Neural cell (in vitro differentiated cells): Measurements from ENCODE around the gene SSBP4. TPM values are rescaled to one million over a fixed set of nuclear protein-coding genes. Genes with fewer than 3 reads are reported as not detected.
A peak's percentile ranks its signal among the peaks of the same experiment; 100 is the strongest.

Source experiments
- H2AFZ ChIP-seq: fragments of 200-600, 300-800 bp; sonication (generic), shearing (Covaris generic); 2 replicates; pipeline ENCODE4 v1.6.0; 2014; ENCODE audit warnings: low read depth, mild to moderate bottlenecking, antibody characterized with exemption, low read length, moderate library complexity
- H3F3A ChIP-seq: fragments of 200-600 bp; shearing (Covaris generic); 2 replicates; pipeline ENCODE4 v1.6.1; 2016; ENCODE audit warnings: mild to moderate bottlenecking, moderate library complexity, mixed read lengths, antibody characterized with exemption, low read length; ENCODE audit not compliant: insufficient read depth, poor library complexity, severe bottlenecking
- H3K27ac ChIP-seq: fragments of 200-600, 300-800 bp; sonication (generic), shearing (Covaris generic); 2 replicates; pipeline ENCODE4 v1.5.1; 2014; ENCODE audit warnings: mild to moderate bottlenecking, low read length, moderate library complexity
- H3K27me3 ChIP-seq: fragments of 300-800, 200-600 bp; sonication (generic), shearing (Covaris generic); 2 replicates; pipeline ENCODE4 v1.6.0; 2014; ENCODE audit warnings: mild to moderate bottlenecking, low read depth, low read length, moderate library complexity; ENCODE audit not compliant: insufficient read depth
- H3K36me3 ChIP-seq: fragments of 300-800, 200-600 bp; sonication (generic), shearing (Covaris generic); 2 replicates; pipeline ENCODE4 v1.5.1; 2014; ENCODE audit warnings: mild to moderate bottlenecking, antibody characterized with exemption, low read length, moderate library complexity; ENCODE audit not compliant: insufficient read depth
- H3K4me2 ChIP-seq: fragments of 300-800, 200-600 bp; sonication (generic), shearing (Covaris generic); 2 replicates; pipeline ENCODE4 v1.6.0; 2014; ENCODE audit warnings: mild to moderate bottlenecking, low read length
- H3K4me3 ChIP-seq: fragments of 300-800, 200-600 bp; sonication (generic), shearing (Covaris generic); 2 replicates; pipeline ENCODE4 v1.5.1; 2014; ENCODE audit warnings: mild to moderate bottlenecking, low read length, moderate library complexity
- H3K79me2 ChIP-seq: fragments of 200-600 bp; shearing (Covaris generic); replicated peaks from 2 replicates; pipeline ENCODE4 v1.6.0; 2014; ENCODE audit warnings: mild to moderate bottlenecking, low read length, moderate library complexity; ENCODE audit not compliant: insufficient read depth
- H3K9ac ChIP-seq: fragments of 300-800, 200-600 bp; sonication (generic), shearing (Covaris generic); 2 replicates; pipeline ENCODE4 v1.6.1; 2016; ENCODE audit warnings: mild to moderate bottlenecking, low read length, mixed read lengths
- H3K9me2 ChIP-seq: fragments of 200-600 bp; shearing (Covaris generic); 2 replicates; pipeline ENCODE4 v1.6.1; 2016; ENCODE audit warnings: mild to moderate bottlenecking, low read length, mixed read lengths; ENCODE audit not compliant: insufficient read depth
- H3K9me3 ChIP-seq: fragments of 200-600, 300-800 bp; sonication (generic), shearing (Covaris generic); 2 replicates; pipeline ENCODE4 v1.6.1; 2016; ENCODE audit warnings: mild to moderate bottlenecking, mixed run types, low read length, moderate library complexity, mixed read lengths
- H4K20me1 ChIP-seq: fragments of 200-600 bp; shearing (Covaris generic); 2 replicates; pipeline ENCODE4 v1.6.1; 2016; ENCODE audit warnings: mild to moderate bottlenecking, mixed run types; ENCODE audit not compliant: insufficient read depth
- EP300 ChIP-seq: fragments of 450-650 bp; conservative IDR thresholded peaks from 2 replicates; pipeline ENCODE4 v1.6.1; 2014; ENCODE audit warnings: antibody characterized with exemption, mild to moderate bottlenecking, moderate library complexity; ENCODE audit not compliant: poor library complexity, severe bottlenecking
- EZH2 ChIP-seq: fragments of 200-600, 300-800 bp; shearing (Covaris generic), sonication (generic); IDR thresholded peaks from 2 replicates; pipeline ENCODE4 v1.6.1; 2014; ENCODE audit warnings: antibody characterized with exemption, low read length, borderline replicate concordance, mild to moderate bottlenecking; ENCODE audit not compliant: insufficient read depth, poor library complexity, severe bottlenecking
- MXI1 ChIP-seq: fragments of 450-650 bp; conservative IDR thresholded peaks from 2 replicates; pipeline ENCODE4 v1.6.1; 2014; ENCODE audit warnings: antibody characterized with exemption, mild to moderate bottlenecking; ENCODE audit not compliant: poor library complexity, severe bottlenecking
- POLR2AphosphoS5 ChIP-seq: IDR thresholded peaks from 2 replicates; pipeline ENCODE4 v1.6.1; 2012
- RAD21 ChIP-seq: fragments of 450-650 bp; conservative IDR thresholded peaks from 2 replicates; pipeline ENCODE4 v1.6.1; 2014; ENCODE audit warnings: antibody characterized with exemption, mild to moderate bottlenecking, moderate library complexity
- SMC3 ChIP-seq: fragments of 450-650 bp; conservative IDR thresholded peaks from 2 replicates; pipeline ENCODE4 v1.6.1; 2014; ENCODE audit warnings: antibody characterized with exemption, mild to moderate bottlenecking, moderate library complexity; ENCODE audit not compliant: poor library complexity
- TAF1 ChIP-seq: IDR thresholded peaks from 2 replicates; pipeline ENCODE4 v1.6.1; 2012; ENCODE audit warnings: low read depth
- polyA plus RNA-seq: library from polyadenylated mRNA; depleted of rRNA; stranded (reverse); fragments of >200 nt; gene quantifications from 2 replicates; pipeline ENCODE4 v1.2.3, GENCODE V29; 2014
- TF ChIP-seq, protein P1 (sequence below): IDR thresholded peaks from 2 replicates; pipeline ENCODE4 v1.6.1; 2012; ENCODE audit warnings: borderline replicate concordance
- TF ChIP-seq, protein P2 (sequence below): fragments of 450-650 bp; IDR thresholded peaks from 2 replicates; pipeline ENCODE4 v1.5.1; 2014; ENCODE audit warnings: antibody characterized with exemption, mild to moderate bottlenecking, moderate library complexity; ENCODE audit not compliant: poor library complexity, severe bottlenecking

Gene SSBP4
- polyA plus RNA-seq, 1 donor from 2014 or later = 166 TPM

DNA sequence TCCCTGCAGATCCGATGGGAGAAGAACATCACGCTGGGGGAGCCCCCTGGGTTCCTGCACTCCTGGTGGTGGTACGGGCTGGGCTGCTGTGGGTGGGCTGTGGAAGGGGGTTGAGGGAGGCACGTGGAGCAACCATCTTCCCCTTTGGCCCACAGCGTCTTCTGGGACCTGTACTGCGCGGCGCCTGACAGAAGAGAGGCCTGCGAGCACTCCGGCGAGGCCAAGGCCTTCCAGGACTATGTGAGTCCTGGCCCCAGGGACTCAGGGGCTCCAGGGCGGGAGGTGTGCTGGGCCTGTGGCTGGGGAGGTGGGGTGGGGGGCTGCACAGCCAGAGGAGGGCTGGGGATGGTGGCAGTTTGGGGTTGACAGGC is 8.5 kb downstream of the SSBP4 start:
- Histone ChIP-seq H3F3A (no peaks in the 10 kb centered on the region), H3K4me3 (peak overlapping the region; percentile 70), H3K9me2 (no peaks in the 10 kb centered on the region), H3K9ac (no peak overlapping the region), H3K27ac (peak overlapping the region; percentile 92), H4K20me1 (no peaks in the 10 kb centered on the region), H3K79me2 (peaks cover 7% of the 10 kb centered on the region), H3K9me3 (no peaks in the 10 kb centered on the region), H3K4me2 (no peak overlapping the region), H3K27me3 (no peaks in the 10 kb centered on the region), H3K36me3 (no peaks in the 10 kb centered on the region), H2AFZ (no peak overlapping the region)
- TF ChIP-seq MXI1 (no peak), POLR2AphosphoS5 (no peak), EP300 (no peak), TAF1 (no peak), SMC3 (no peak), RAD21 (no peak), EZH2 (no peak)
- TF ChIP-seq, protein P1, sequence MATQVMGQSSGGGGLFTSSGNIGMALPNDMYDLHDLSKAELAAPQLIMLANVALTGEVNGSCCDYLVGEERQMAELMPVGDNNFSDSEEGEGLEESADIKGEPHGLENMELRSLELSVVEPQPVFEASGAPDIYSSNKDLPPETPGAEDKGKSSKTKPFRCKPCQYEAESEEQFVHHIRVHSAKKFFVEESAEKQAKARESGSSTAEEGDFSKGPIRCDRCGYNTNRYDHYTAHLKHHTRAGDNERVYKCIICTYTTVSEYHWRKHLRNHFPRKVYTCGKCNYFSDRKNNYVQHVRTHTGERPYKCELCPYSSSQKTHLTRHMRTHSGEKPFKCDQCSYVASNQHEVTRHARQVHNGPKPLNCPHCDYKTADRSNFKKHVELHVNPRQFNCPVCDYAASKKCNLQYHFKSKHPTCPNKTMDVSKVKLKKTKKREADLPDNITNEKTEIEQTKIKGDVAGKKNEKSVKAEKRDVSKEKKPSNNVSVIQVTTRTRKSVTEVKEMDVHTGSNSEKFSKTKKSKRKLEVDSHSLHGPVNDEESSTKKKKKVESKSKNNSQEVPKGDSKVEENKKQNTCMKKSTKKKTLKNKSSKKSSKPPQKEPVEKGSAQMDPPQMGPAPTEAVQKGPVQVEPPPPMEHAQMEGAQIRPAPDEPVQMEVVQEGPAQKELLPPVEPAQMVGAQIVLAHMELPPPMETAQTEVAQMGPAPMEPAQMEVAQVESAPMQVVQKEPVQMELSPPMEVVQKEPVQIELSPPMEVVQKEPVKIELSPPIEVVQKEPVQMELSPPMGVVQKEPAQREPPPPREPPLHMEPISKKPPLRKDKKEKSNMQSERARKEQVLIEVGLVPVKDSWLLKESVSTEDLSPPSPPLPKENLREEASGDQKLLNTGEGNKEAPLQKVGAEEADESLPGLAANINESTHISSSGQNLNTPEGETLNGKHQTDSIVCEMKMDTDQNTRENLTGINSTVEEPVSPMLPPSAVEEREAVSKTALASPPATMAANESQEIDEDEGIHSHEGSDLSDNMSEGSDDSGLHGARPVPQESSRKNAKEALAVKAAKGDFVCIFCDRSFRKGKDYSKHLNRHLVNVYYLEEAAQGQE = no peak
- TF ChIP-seq, protein P2, sequence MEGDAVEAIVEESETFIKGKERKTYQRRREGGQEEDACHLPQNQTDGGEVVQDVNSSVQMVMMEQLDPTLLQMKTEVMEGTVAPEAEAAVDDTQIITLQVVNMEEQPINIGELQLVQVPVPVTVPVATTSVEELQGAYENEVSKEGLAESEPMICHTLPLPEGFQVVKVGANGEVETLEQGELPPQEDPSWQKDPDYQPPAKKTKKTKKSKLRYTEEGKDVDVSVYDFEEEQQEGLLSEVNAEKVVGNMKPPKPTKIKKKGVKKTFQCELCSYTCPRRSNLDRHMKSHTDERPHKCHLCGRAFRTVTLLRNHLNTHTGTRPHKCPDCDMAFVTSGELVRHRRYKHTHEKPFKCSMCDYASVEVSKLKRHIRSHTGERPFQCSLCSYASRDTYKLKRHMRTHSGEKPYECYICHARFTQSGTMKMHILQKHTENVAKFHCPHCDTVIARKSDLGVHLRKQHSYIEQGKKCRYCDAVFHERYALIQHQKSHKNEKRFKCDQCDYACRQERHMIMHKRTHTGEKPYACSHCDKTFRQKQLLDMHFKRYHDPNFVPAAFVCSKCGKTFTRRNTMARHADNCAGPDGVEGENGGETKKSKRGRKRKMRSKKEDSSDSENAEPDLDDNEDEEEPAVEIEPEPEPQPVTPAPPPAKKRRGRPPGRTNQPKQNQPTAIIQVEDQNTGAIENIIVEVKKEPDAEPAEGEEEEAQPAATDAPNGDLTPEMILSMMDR = no peak

DNA sequence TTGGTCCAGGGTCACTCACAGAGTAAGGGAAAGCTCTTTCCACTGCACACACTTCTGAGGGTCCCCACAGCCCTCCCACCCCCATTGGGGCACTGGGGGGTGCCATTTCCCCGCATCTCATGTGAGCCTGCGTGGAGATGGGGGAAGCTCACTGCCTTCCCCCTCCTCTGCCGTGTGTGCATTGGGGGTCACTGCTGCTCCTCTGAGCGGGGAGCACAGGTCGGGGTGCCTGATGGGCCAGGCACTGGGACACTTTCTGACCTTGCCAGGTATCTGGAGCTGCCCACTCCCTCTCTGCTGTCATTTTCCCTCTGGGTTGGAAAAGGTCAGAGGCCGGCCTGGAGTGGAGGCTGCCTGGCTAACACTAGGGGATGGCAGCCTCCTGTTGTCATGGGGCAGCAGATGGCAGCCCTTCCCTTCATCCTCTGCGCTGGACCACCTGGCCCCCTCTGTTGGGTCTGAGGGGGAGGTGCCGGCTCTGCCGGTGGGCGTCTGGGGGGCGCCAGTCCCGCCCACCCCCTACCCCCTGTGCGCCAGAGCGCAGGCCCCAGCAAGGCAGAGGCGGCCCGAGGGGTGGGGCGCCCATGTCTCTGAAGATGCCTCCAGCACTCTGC is 9.1 kb downstream of the SSBP4 start:
- H3K27ac ChIP-seq = peak overlapping the region; percentile 92
- H3K9me3 ChIP-seq = no peaks in the 10 kb centered on the region
- H3K4me2 ChIP-seq = peak overlapping the region; percentile 44
- no peak for TF ChIP-seq POLR2AphosphoS5
- TF ChIP-seq TAF1 = no peak
- TF ChIP-seq MXI1 = no peak
- TF ChIP-seq, protein P1 = no peak
- TF ChIP-seq EZH2 = no peak
- TF ChIP-seq SMC3 = no peak
- TF ChIP-seq, protein P2 = no peak
- no peak for TF ChIP-seq EP300
- TF ChIP-seq RAD21 = no peak
- H3K9me2 ChIP-seq = no peaks in the 10 kb centered on the region
- no peaks in the 10 kb centered on the region for H3F3A ChIP-seq
- no peaks in the 10 kb centered on the region for H4K20me1 ChIP-seq
- H3K79me2 ChIP-seq = peaks cover 7% of the 10 kb centered on the region
- peak overlapping the region; percentile 70 for H3K4me3 ChIP-seq
- peak overlapping the region; percentile 75 for H3K9ac ChIP-seq
- H2AFZ ChIP-seq = peak overlapping the region; percentile 19
- no peaks in the 10 kb centered on the region for H3K27me3 ChIP-seq
- no peaks in the 10 kb centered on the region for H3K36me3 ChIP-seq
